ENCODE measurements around the gene COLGALT1.

Gene COLGALT1

DNA sequence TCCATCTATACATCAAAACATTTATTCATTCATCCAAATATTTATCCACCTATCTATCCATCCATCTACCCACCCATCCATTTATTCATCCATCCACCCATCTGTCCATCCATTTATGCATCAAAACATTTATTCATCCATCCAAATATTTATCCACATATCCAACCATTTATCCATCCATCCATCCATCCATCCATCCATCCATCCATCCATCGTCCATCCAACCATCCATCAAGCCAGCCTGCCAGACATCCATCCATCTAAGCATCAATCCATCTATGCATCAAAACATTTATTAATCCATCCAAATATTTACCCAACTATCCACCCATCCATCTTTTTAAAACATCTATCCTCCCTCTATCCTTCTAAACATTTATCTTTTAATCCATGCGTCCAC, 70.5 kb downstream of the COLGALT1 start:
- DNase-seq = no peak

GRCh38 chr19:17626456-17627015, 71.1 kb downstream of the COLGALT1 start:
- DNase-seq = no peak

DNA sequence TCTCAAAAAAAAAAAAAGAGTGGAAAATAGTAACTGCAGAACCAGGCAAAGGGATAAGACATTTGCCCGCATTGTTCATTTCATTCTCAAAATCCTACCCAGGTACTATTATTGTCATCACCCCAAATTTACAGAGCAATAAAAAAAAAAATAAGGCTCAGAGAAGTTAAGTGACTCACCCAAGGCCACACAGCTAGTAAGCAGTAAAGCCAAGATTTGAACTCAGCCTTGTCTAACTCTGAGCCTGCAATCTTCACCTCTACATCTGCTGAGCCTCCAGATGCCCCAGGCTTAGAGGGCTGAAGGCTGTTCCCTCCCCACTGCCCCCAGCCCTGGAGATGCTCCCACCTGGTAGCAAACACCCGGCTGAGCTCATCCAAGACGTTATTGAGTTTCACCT, 71.7 kb downstream of the COLGALT1 start:
- no peak for DNase-seq

GRCh38 chr19:17627921-17628320, 72.5 kb downstream of the COLGALT1 start:
- DNase-seq = no peak

- no peak for DNase-seq
Observed at GRCh38 chr19:17629760-17630159, 74.3 kb downstream of the COLGALT1 start.

DNA sequence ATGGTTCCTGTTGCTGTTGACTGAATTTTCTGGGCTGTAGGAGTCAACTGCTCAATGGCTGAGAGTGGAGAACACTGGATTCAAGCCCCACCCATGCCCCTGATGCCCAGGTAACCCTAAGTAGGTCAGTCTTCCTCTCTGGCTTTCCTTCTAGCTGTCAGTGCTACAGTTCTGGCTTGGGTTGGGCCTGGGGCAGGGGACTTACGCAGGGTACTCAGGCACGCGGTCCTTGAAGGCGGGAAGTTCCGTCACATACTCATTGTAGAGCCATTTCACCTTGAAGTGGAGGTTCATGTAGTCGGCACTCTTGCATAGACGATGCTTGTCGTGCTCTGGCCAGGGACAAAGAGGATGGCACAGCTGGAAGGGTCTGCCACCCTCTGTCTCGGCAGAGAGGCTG, 77.1 kb downstream of the COLGALT1 start:
- no peak for DNase-seq

Measured in activated effector memory CD4-positive, alpha-beta T cell treated with anti-CD3 and anti-CD28 coated beads, Interleukin-2, amount 50 U/mL, for 16 hours (primary cell).